Testis (tissue), 3 donors: Measurements from ENCODE around the gene TMEM202. TPM values are rescaled to one million over a fixed set of nuclear protein-coding genes. Genes with fewer than 3 reads are reported as not detected.
A peak's percentile ranks its signal among the peaks of the same experiment; 100 is the strongest.

Experiments
- DNase-seq: peaks from one replicate; pipeline ENCODE4 v3.0.0-alpha.2; 2019
- H3K27ac ChIP-seq, 2 donors: fragments of 200-600 bp; sonication (generic); one replicate each; pipeline ENCODE4 v1.5.1; 2019
- H3K27me3 ChIP-seq: fragments of 200-600 bp; sonication (generic); one replicate; pipeline ENCODE4 v1.5.1; 2019
- H3K36me3 ChIP-seq: fragments of 200-600 bp; sonication (generic); one replicate; pipeline ENCODE4 v1.5.1; 2017; ENCODE audit warnings: low read depth; ENCODE audit errors: missing control alignments
- H3K4me1 ChIP-seq: fragments of 200-600 bp; sonication (generic); one replicate; pipeline ENCODE4 v1.5.1; 2019
- H3K4me3 ChIP-seq, 2 donors: fragments of 200-600 bp; sonication (generic); one replicate each; pipeline ENCODE4 v1.5.1; 2017 to 2019
- H3K9me3 ChIP-seq: fragments of 200-600 bp; sonication (generic); one replicate; pipeline ENCODE4 v1.5.1; 2017
- POLR2A ChIP-seq: fragments of 450-650 bp; IDR thresholded peaks from one replicate; pipeline ENCODE4 v1.6.1; 2017; ENCODE audit warnings: antibody characterized with exemption, mild to moderate bottlenecking, moderate library complexity
- WGBS, 2 donors: methylation state at CpG; one replicate each; pipeline ENCODE4 v1.1.5; 2018; 5-methylcytosine and 5-hydroxymethylcytosine counted together
- intact Hi-C: fragments of 100-400 bp; cut with DNase I; formaldehyde crosslinking; loops from one replicate; pipeline ENCODE4 v1.15.1; 2023; ENCODE audit warnings: low total_unique reads
- polyA plus RNA-seq: library from polyadenylated mRNA; stranded (reverse); fragments of 350-450 nt; fragmentation: Illumina TruSeq; extraction: RNeasy Lipid Tissue Mini Kit (QIAGEN cat#74804); gene quantifications from one replicate; pipeline ENCODE4 v1.2.3, GENCODE V29; 2014; ENCODE audit warnings: low read depth, low replicate concordance; ENCODE audit not compliant: insufficient read depth
- total RNA-seq, 2 donors: library from RNA; depleted of rRNA; stranded (reverse); fragments of >200 nt; gene quantifications; one replicate each; pipeline ENCODE4 v1.2.3, GENCODE V29; 2016
- TF ChIP-seq, protein P1 (sequence below), 3 experiments: fragments of 450-650 bp in 2 of 3; fragments of 200-600 bp in 1 of 3; sonication (generic) in 1 of 3; IDR thresholded peaks; one replicate each; pipeline ENCODE4 v1.5.1; 2016 to 2019; ENCODE audit warnings: antibody characterized with exemption in 3 of 3, mild to moderate bottlenecking in 2 of 3, moderate library complexity in 1 of 3

TMEM202 gene
- total and polyA plus RNA-seq, 3 donors from 2014 or later, result 3.5 to 52.1 (median 6.3) TPM

DNA sequence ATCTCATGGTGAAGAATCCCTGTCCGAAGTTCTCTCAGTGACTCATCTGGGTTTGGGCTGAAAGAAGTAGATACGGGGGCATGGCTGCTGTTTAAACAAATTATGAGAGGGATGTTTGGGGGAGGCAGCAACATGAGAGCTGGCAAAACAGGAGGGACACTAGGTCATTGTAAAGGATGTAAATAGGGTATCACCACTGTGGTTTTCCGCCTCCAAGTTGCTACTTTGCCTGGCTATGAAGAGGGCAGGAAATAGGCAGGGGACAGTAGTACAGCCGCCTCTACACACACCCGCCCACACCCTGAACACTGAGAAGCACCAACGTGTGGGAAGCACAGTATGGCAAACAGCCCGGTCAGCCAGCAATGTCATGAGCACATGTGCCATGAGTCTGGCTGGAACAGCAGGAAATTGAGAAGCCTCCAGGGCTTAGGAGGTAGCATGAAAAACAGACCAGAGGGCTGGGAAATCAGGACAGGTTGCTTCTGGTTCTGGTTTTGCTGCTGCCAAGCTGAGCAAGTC lies 39.4 kb upstream of the TMEM202 start:
- intact Hi-C loops, result no loop called here
- Histone ChIP-seq H3K27me3 (no peaks in the 10 kb centered on the region), H3K27ac (no peak overlapping the region), H3K36me3 (no peaks in the 10 kb centered on the region), H3K4me1 (peaks cover 5% of the 10 kb centered on the region), H3K4me3 (no peak overlapping the region), H3K9me3 (no peaks in the 10 kb centered on the region)
- peak; percentile 63 for DNase-seq
- no peak for TF ChIP-seq POLR2A
- TF ChIP-seq, protein P1, sequence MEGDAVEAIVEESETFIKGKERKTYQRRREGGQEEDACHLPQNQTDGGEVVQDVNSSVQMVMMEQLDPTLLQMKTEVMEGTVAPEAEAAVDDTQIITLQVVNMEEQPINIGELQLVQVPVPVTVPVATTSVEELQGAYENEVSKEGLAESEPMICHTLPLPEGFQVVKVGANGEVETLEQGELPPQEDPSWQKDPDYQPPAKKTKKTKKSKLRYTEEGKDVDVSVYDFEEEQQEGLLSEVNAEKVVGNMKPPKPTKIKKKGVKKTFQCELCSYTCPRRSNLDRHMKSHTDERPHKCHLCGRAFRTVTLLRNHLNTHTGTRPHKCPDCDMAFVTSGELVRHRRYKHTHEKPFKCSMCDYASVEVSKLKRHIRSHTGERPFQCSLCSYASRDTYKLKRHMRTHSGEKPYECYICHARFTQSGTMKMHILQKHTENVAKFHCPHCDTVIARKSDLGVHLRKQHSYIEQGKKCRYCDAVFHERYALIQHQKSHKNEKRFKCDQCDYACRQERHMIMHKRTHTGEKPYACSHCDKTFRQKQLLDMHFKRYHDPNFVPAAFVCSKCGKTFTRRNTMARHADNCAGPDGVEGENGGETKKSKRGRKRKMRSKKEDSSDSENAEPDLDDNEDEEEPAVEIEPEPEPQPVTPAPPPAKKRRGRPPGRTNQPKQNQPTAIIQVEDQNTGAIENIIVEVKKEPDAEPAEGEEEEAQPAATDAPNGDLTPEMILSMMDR (IDR thresholded peaks at IDR 0.05), result no peak
- 54 to 67% methylated on average over 5 to 7 of the region's 7 CpGs for WGBS, 2 donors

DNA sequence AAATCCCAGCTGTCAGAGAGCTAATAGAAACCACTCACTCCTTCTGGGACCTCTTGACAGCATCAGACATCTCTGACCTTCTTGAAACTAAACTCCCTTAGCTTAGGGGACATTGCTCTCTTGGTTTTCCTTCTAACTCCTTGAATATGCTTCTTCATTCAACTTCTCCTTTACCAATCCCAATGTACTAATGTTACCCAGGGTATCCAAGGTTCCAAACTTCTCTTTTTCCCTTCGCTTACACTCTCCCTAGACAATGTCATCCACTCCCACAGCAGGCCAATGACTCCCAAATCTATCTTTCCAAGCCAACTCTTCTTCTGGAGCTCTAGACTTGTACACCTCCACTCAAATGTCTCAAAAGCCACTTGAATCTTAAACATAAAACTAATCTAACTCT lies 36.9 kb upstream of the TMEM202 start:
- TF ChIP-seq, protein P1 (IDR thresholded peaks at IDR 0.05), result no peak
- no peak for TF ChIP-seq POLR2A
- Histone ChIP-seq H3K27me3 (no peaks in the 10 kb centered on the region), H3K27ac (no peak overlapping the region), H3K4me3 (no peak overlapping the region), H3K36me3 (no peaks in the 10 kb centered on the region), H3K4me1 (peaks cover 5% of the 10 kb centered on the region), H3K9me3 (no peaks in the 10 kb centered on the region)
- no peak for DNase-seq
- intact Hi-C loops, result no loop called here
- WGBS, 2 donors, result 93 to 96% methylated on average over 1 of the region's 1 CpG

DNA sequence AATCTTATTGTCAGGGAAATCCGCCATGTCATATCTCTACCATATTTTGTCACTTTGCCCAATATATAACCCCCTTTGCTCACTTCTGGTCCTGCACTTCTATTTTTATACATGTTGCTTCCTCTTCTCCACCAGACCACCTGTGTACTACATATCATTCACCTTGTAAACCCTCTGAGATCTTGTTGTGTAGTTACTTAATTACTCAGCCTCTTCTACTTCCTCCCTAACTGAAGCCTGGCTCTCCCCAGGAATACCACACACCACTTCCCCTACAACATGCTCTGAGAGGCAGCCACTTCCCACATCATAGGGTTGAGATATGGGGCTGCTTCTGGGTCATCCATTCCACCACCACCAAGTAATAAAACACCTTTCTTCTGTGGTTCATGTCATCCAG lies 32.3 kb upstream of the TMEM202 start:
- H3K27me3 ChIP-seq, result no peaks in the 10 kb centered on the region
- no peaks in the 10 kb centered on the region for H3K4me1 ChIP-seq
- TF ChIP-seq, protein P1 (IDR thresholded peaks at IDR 0.05), result no peak
- no peak for TF ChIP-seq POLR2A
- no peaks in the 10 kb centered on the region for H3K36me3 ChIP-seq
- WGBS, 2 donors, result 86 to 92% methylated on average over 1 of the region's 1 CpG
- intact Hi-C loops, result no loop called here
- no peaks in the 10 kb centered on the region for H3K9me3 ChIP-seq
- no peak overlapping the region for H3K4me3 ChIP-seq
- no peak for DNase-seq
- H3K27ac ChIP-seq, result no peak overlapping the region

DNA sequence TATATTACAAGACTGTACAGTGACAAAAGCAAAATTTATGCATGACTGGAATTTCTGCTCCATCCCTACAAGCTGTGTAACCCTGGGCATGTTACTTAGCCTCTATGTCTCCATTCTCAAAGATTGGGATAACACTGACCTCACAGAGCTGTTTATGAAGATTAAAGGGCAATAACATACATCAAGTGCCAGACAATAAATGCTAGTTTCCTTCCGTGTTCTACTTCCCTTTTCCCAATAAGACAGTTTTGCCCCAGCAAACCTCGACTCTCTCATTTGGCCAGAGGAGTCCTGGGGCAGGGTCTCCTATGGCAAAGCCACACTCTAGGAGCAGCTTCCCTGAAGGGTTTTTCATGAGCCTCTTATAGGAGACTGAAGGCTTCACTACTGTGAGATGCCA lies 29.8 kb upstream of the TMEM202 start:
- intact Hi-C loops, result no loop called here

DNA sequence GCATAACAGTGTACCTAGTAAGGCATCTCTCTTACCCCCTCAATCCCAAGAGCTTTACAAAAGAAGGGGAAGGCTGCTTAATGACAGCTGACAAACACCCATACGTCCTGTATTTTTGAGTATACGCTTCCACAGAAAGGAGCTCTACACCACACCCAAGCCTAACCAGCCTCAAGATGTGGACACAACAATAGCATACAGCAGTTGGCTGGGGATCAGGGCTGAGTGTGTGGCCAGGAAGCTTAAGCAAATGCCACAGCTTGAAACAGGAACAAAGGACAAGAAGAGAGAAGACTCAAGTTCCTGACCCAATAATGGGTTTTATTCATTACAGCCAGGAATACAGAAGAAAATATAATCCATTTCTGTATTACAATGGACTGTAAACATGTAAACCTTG lies 29.2 kb upstream of the TMEM202 start:
- H3K4me1 ChIP-seq, result no peaks in the 10 kb centered on the region
- no peak overlapping the region for H3K4me3 ChIP-seq
- WGBS, 2 donors, result 86% methylated on average over 2 of the region's 2 CpGs
- DNase-seq, result peak; percentile 22
- intact Hi-C loops, result no loop called here
- no peaks in the 10 kb centered on the region for H3K27me3 ChIP-seq
- no peak overlapping the region for H3K27ac ChIP-seq
- no peaks in the 10 kb centered on the region for H3K36me3 ChIP-seq
- TF ChIP-seq, protein P1 (IDR thresholded peaks at IDR 0.05), result no peak
- TF ChIP-seq POLR2A, result no peak
- no peaks in the 10 kb centered on the region for H3K9me3 ChIP-seq

More for the DNA sequence above, 29.8 kb upstream of the TMEM202 start:
- H3K4me3 ChIP-seq, result no peak overlapping the region
- no peak for DNase-seq
- H3K9me3 ChIP-seq, result no peaks in the 10 kb centered on the region
- no peaks in the 10 kb centered on the region for H3K36me3 ChIP-seq
- H3K27ac ChIP-seq, result no peak overlapping the region
- no peaks in the 10 kb centered on the region for H3K27me3 ChIP-seq
- 89 to 95% methylated on average over 2 of the region's 2 CpGs for WGBS, 2 donors
- TF ChIP-seq, protein P1 (IDR thresholded peaks at IDR 0.05), result no peak
- no peak for TF ChIP-seq POLR2A
- H3K4me1 ChIP-seq, result no peaks in the 10 kb centered on the region
